CD14-positive monocyte (primary cell): Measurements from ENCODE around the gene NKX1-1. TPM values are rescaled to one million over a fixed set of nuclear protein-coding genes. Genes with fewer than 3 reads are reported as not detected.
A peak's percentile ranks its signal among the peaks of the same experiment; 100 is the strongest.

Source experiments
- DNase-seq, 3 donors: peaks; one replicate each; pipeline ENCODE4 v3.0.0-alpha.2; 2011 to 2022
- H2AFZ ChIP-seq: 2 replicates; pipeline ENCODE4 v1.6.0; 2012; ENCODE audit warnings: mild to moderate bottlenecking, low read depth, low read length, inconsistent platforms; ENCODE audit not compliant: insufficient read depth, poor library complexity, severe bottlenecking
- H3K27ac ChIP-seq, 2 donors: 1 replicate in 1 of 2; 2 replicates in 1 of 2; pipeline ENCODE4 v1.5.1; 2012 to 2013; ENCODE audit warnings: low read length in 2 of 2, control low read depth in 1 of 2, inconsistent platforms in 1 of 2, low read depth in 1 of 2, mild to moderate bottlenecking in 1 of 2
- H3K27me3 ChIP-seq, 2 donors: one replicate each; pipeline versions ENCODE4 v1.6.0 to v1.6.1; 2011 to 2013; ENCODE audit warnings: low read length in 2 of 2; ENCODE audit not compliant: control insufficient read depth in 2 of 2, insufficient read depth in 2 of 2
- H3K36me3 ChIP-seq, 2 donors: replicated peaks in 1 of 2; 1 replicate in 1 of 2; 2 replicates in 1 of 2; pipeline versions ENCODE4 v1.5.1 to v1.6.1; 2012 to 2013; ENCODE audit warnings: low read length in 2 of 2, control low read depth in 1 of 2, inconsistent platforms in 1 of 2, mild to moderate bottlenecking in 1 of 2; ENCODE audit not compliant: insufficient read depth in 2 of 2, control insufficient read depth in 1 of 2
- H3K4me1 ChIP-seq, 2 donors: 1 replicate in 1 of 2; 2 replicates in 1 of 2; pipeline versions ENCODE4 v1.5.1 to v1.6.1; 2012 to 2013; ENCODE audit warnings: low read length in 2 of 2, control low read depth in 1 of 2, inconsistent platforms in 1 of 2, mild to moderate bottlenecking in 1 of 2, moderate library complexity in 1 of 2; ENCODE audit not compliant: insufficient read depth in 2 of 2, control insufficient read depth in 1 of 2
- H3K4me2 ChIP-seq: replicated peaks from 2 replicates; pipeline ENCODE3; 2012; ENCODE audit warnings: low read length, moderate library complexity, mild to moderate bottlenecking; ENCODE audit not compliant: poor library complexity, severe bottlenecking; ENCODE audit errors: extremely low read depth
- H3K4me3 ChIP-seq, 3 experiments: fragments of 200-600 bp in 1 of 3; sonication (generic) in 1 of 3; replicated peaks in 1 of 3; 1 replicate in 2 of 3; 2 replicates in 1 of 3; pipeline ENCODE4 v1.5.1; 2011 to 2013; ENCODE audit warnings: low read length in 3 of 3, mild to moderate bottlenecking in 3 of 3, control low read depth in 2 of 3, low read depth in 2 of 3, inconsistent platforms in 1 of 3, moderate library complexity in 1 of 3
- H3K79me2 ChIP-seq: 2 replicates; pipeline ENCODE4 v1.6.0; 2012; ENCODE audit warnings: mild to moderate bottlenecking, control low read depth, inconsistent platforms, low read length, moderate library complexity; ENCODE audit not compliant: insufficient read depth
- H3K9ac ChIP-seq: 2 replicates; pipeline ENCODE4 v1.6.0; 2017; ENCODE audit warnings: low read length, mild to moderate bottlenecking; ENCODE audit not compliant: insufficient read depth, poor library complexity, severe bottlenecking
- H3K9me3 ChIP-seq, 2 donors: replicated peaks in 1 of 2; 1 replicate in 1 of 2; 2 replicates in 1 of 2; pipeline versions ENCODE4 v1.5.1 to v1.6.1; 2012 to 2013; ENCODE audit warnings: low read length in 2 of 2, control low read depth in 1 of 2; ENCODE audit not compliant: control insufficient read depth in 1 of 2, insufficient read depth in 1 of 2
- H4K20me1 ChIP-seq: 2 replicates; pipeline ENCODE4 v1.6.0; 2012; ENCODE audit warnings: mild to moderate bottlenecking, low read length, control low read depth, moderate library complexity; ENCODE audit not compliant: insufficient read depth
- H3K27ac Mint-ChIP-seq, 7 donors: one replicate each; pipeline ENCODE4 v1.8.0; 2020; ENCODE audit warnings: mild to moderate bottlenecking in 7 of 7, mixed read lengths in 7 of 7, moderate library complexity in 6 of 7, inconsistent platforms in 2 of 7
- H3K27me3 Mint-ChIP-seq, 3 donors: one replicate each; pipeline ENCODE4 v1.8.0; 2021 to 2022; ENCODE audit warnings: low read depth in 3 of 3, mild to moderate bottlenecking in 3 of 3, mixed read lengths in 3 of 3, moderate library complexity in 3 of 3, inconsistent platforms in 1 of 3
- H3K36me3 Mint-ChIP-seq, 2 donors: one replicate each; pipeline ENCODE4 v1.8.0; 2020; ENCODE audit warnings: mixed read lengths in 2 of 2, inconsistent platforms in 1 of 2, mild to moderate bottlenecking in 1 of 2
- H3K4me1 Mint-ChIP-seq: one replicate; pipeline ENCODE4 v1.8.0; 2020; ENCODE audit warnings: mild to moderate bottlenecking, mixed read lengths
- H3K4me3 Mint-ChIP-seq, 2 donors: one replicate each; pipeline ENCODE4 v1.8.0; 2020; ENCODE audit warnings: mild to moderate bottlenecking in 2 of 2, mixed read lengths in 2 of 2, moderate library complexity in 1 of 2
- H3K9me3 Mint-ChIP-seq, 7 donors: one replicate each; pipeline ENCODE4 v1.8.0; 2020 to 2022; ENCODE audit warnings: mixed read lengths in 7 of 7, mild to moderate bottlenecking in 6 of 7, moderate library complexity in 6 of 7, inconsistent platforms in 2 of 7
- CTCF ChIP-seq: fragments of 200-600 bp; IDR thresholded peaks from one replicate; pipeline ENCODE4 v1.8.0; 2022; ENCODE audit warnings: antibody characterized with exemption, mild to moderate bottlenecking
- WGBS: methylation state at CpG from one replicate; pipeline ENCODE4 v1.1.5; 2013; ENCODE audit warnings: missing lambda C conversion rate; ENCODE audit not compliant: insufficient coverage; 5-methylcytosine and 5-hydroxymethylcytosine counted together
- intact Hi-C, 2 donors: fragments of 100-400 bp; cut with micrococcal nuclease; formaldehyde crosslinking; loops; one replicate each; pipeline versions ENCODE4 v1.15.0 to v1.15.1; 2023
- polyA plus RNA-seq, 3 donors: library from polyadenylated mRNA; depleted of rRNA in 1 of 3; unstranded in 2 of 3; stranded (reverse) in 1 of 3; fragments of 300-500 nt in 2 of 3; fragments of >200 nt in 1 of 3; fragmentation: Illumina TruSeq in 2 of 3; gene quantifications; 1 replicate in 2 of 3; 2 replicates in 1 of 3; pipeline ENCODE4 v1.2.3, GENCODE V29; 2012 to 2021

The NKX1-1 gene
- polyA plus RNA-seq, 3 donors: not detected

- Histone ChIP-seq H3K79me2 (no peaks in the 10 kb centered on the region), H3K27ac (no peak overlapping the region), H3K4me1 (no peaks in the 10 kb centered on the region), H3K4me3 (no peak overlapping the region), H3K27me3 (no peaks in the 10 kb centered on the region), H4K20me1 (no peaks in the 10 kb centered on the region), H2AFZ (no peak overlapping the region), H3K36me3 (peaks cover 59 to 73% of the 10 kb centered on the region in 2 donors), H3K4me2 (no peak overlapping the region), H3K9me3 (no peaks in the 10 kb centered on the region), H3K9ac (no peak overlapping the region)
- WGBS: 89% methylated on average over 7 of the region's 14 CpGs
- Mint-ChIP-seq H3K4me1 (no peaks in the 10 kb centered on the region), H3K27me3 (peaks cover 0 to 5% (median 0%) of the 10 kb centered on the region in 3 donors), H3K4me3 (no peak overlapping the region), H3K36me3 (peaks cover 33 to 75% of the 10 kb centered on the region in 2 donors), H3K27ac (no peak overlapping the region), H3K9me3 (no peaks in the 10 kb centered on the region)
- intact Hi-C loops: no loop called here
- no peak for DNase-seq
- no peak for TF ChIP-seq CTCF
Measured at GRCh38 chr4:1359144-1359501, 47.1 kb downstream of the NKX1-1 start.

GRCh38 chr4:1358421-1359143, 47.7 kb downstream of the NKX1-1 start:
- Histone ChIP-seq H3K36me3 (peaks cover 64 to 78% of the 10 kb centered on the region in 2 donors), H3K4me3 (no peak overlapping the region), H3K4me1 (no peaks in the 10 kb centered on the region), H3K27me3 (no peaks in the 10 kb centered on the region), H3K79me2 (no peaks in the 10 kb centered on the region), H3K9ac (no peak overlapping the region), H3K9me3 (no peaks in the 10 kb centered on the region), H3K4me2 (no peak overlapping the region), H4K20me1 (no peaks in the 10 kb centered on the region), H2AFZ (no peak overlapping the region), H3K27ac (no peak overlapping the region)
- Mint-ChIP-seq H3K9me3 (no peaks in the 10 kb centered on the region), H3K27ac (peak overlapping the region in 1 of 7 donors; percentile 22), H3K4me1 (no peaks in the 10 kb centered on the region), H3K4me3 (no peak overlapping the region), H3K36me3 (peaks cover 33 to 79% of the 10 kb centered on the region in 2 donors), H3K27me3 (peaks cover 0 to 5% (median 0%) of the 10 kb centered on the region in 3 donors)
- intact Hi-C loops: no loop called here
- no peak for TF ChIP-seq CTCF
- WGBS: over 99% methylated on average over 26 of the region's 38 CpGs
- DNase-seq: no peak
